NCI-H226 (cell line): ENCODE data around the gene FAM83G.
"Not testable (repeated sequence)": the region's sequence is repeated elsewhere in the genome, so short reads cannot be mapped to it uniquely, and the experiment has no call there.

Experiments
- DNase-seq: peaks from one replicate; pipeline ENCODE4 v3.0.0-alpha.2; 2015

FAM83G gene

GRCh38 chr17:19004421-19005136 is at the start of gene FAM83G:
Gene FAM83G, minus strand, starts transcription at chr17:19004764. Its CDS starts 723 bp downstream, at chr17:19004041.
- DNase-seq = peak; percentile 83

- DNase-seq = not testable (repeated sequence)
Measured at GRCh38 chr17:19048826-19049225, 44.3 kb upstream of the FAM83G start.

- not testable (repeated sequence) for DNase-seq
Measured at GRCh38 chr17:19047510-19047909, 42.9 kb upstream of the FAM83G start.

- not testable (repeated sequence) for DNase-seq
Measured at GRCh38 chr17:19046782-19047375, 42.3 kb upstream of the FAM83G start, which contains the start of gene GRAP. Gene GRAP, minus strand, starts transcription at chr17:19046957. Its CDS starts 31 bp downstream, at chr17:19046926.

GRCh38 chr17:19044643-19045042 is 40.1 kb upstream of the FAM83G start:
- not testable (repeated sequence) for DNase-seq

- DNase-seq = not testable (repeated sequence)
Measured at GRCh38 chr17:19043032-19043431, 38.5 kb upstream of the FAM83G start.

GRCh38 chr17:19042369-19042768 is 37.8 kb upstream of the FAM83G start:
- not testable (repeated sequence) for DNase-seq

GRCh38 chr17:19041871-19042270 is 37.3 kb upstream of the FAM83G start:
- DNase-seq = not testable (repeated sequence)

- not testable (repeated sequence) for DNase-seq
Measured at GRCh38 chr17:19040350-19040749, 35.8 kb upstream of the FAM83G start.

- DNase-seq = not testable (repeated sequence)
Measured at GRCh38 chr17:19038730-19039129, 34.2 kb upstream of the FAM83G start.

- not testable (repeated sequence) for DNase-seq
Measured at GRCh38 chr17:19038007-19038406, 33.4 kb upstream of the FAM83G start.

GRCh38 chr17:19037547-19037946 is 33.0 kb upstream of the FAM83G start:
- not testable (repeated sequence) for DNase-seq

- not testable (repeated sequence) for DNase-seq
Measured at GRCh38 chr17:19036186-19036585, 31.6 kb upstream of the FAM83G start.

GRCh38 chr17:19032377-19032988 is 27.9 kb upstream of the FAM83G start:
- not testable (repeated sequence) for DNase-seq

GRCh38 chr17:19031729-19032128 is 27.2 kb upstream of the FAM83G start:
- DNase-seq = not testable (repeated sequence)

- DNase-seq = not testable (repeated sequence)
Measured at GRCh38 chr17:19030771-19031449, 26.3 kb upstream of the FAM83G start.

GRCh38 chr17:19029740-19030139 is 25.2 kb upstream of the FAM83G start:
- not testable (repeated sequence) for DNase-seq

- DNase-seq = not testable (repeated sequence)
Measured at GRCh38 chr17:19028671-19029070, 24.1 kb upstream of the FAM83G start.

- peak; percentile 52 for DNase-seq
Measured at GRCh38 chr17:19024101-19025078, 19.8 kb upstream of the FAM83G start.

GRCh38 chr17:19023209-19023999 is 18.8 kb upstream of the FAM83G start:
- no peak for DNase-seq

- DNase-seq = no peak
Measured at GRCh38 chr17:19022747-19023146, 18.2 kb upstream of the FAM83G start.
